ENCODE data around the gene SIX1.

- TF ChIP-seq CTCF (conservative IDR thresholded peaks at IDR 0.05 in 1 of 2, IDR thresholded peaks at IDR 0.05 in 1 of 2; ENCODE audit: extremely low read depth in 1 of 2, insufficient read depth in 1 of 2, low read depth in 1 of 2, low read length in 2 of 2) (no peak), EZH2 (IDR thresholded peaks at IDR 0.05; ENCODE audit: borderline replicate concordance, low read length) (no peak)
Measured at GRCh38 chr14:60658211-60658690, 9.0 kb upstream of the SIX1 start.

All from mammary epithelial cell (primary cell).